ENCODE data around the gene RUFY1.
A peak's percentile ranks its signal among the peaks of the same experiment; 100 is the strongest.

Gene RUFY1

GRCh38 chr5:179620293-179620692 is 69.9 kb downstream of the RUFY1 start:
- TF ChIP-seq REST (IDR thresholded peaks at IDR 0.05; ENCODE audit: low read depth): no peak
- peak; percentile 53; the same call in 1 of the 2 replicates for TF ChIP-seq USF1 (IDR thresholded peaks at IDR 0.05)
- no peak for TF ChIP-seq CEBPB (IDR thresholded peaks at IDR 0.05)

GRCh38 chr5:179620703-179621350 is 70.5 kb downstream of the RUFY1 start:
- TF ChIP-seq CREB1 (IDR thresholded peaks at IDR 0.05; ENCODE audit: low read depth) (no peak), MAX (IDR thresholded peaks at IDR 0.05) (no peak), TEAD4 (IDR thresholded peaks at IDR 0.05) (no peak), USF1 (IDR thresholded peaks at IDR 0.05) (no peak), YY1 (IDR thresholded peaks at IDR 0.05; ENCODE audit: low read depth) (no peak), TCF12 (IDR thresholded peaks at IDR 0.05; ENCODE audit: low read depth) (no peak), ZBTB7A (IDR thresholded peaks at IDR 0.05; ENCODE audit: low read depth) (no peak), CEBPB (IDR thresholded peaks at IDR 0.05) (no peak), RAD21 (IDR thresholded peaks at IDR 0.05; ENCODE audit: low read depth) (no peak), EGR1 (IDR thresholded peaks at IDR 0.05) (no peak), FOXM1 (IDR thresholded peaks at IDR 0.05; ENCODE audit: borderline replicate concordance, low read depth) (no peak), TAF1 (IDR thresholded peaks at IDR 0.05; ENCODE audit: low read depth) (no peak), NFIC (IDR thresholded peaks at IDR 0.05) (no peak), REST (IDR thresholded peaks at IDR 0.05; ENCODE audit: low read depth) (no peak), EP300 (IDR thresholded peaks at IDR 0.05; ENCODE audit: borderline replicate concordance) (no peak)

- TF ChIP-seq TAF1 (IDR thresholded peaks at IDR 0.05; ENCODE audit: low read depth) (no peak), NFIC (IDR thresholded peaks at IDR 0.05) (no peak), FOXM1 (IDR thresholded peaks at IDR 0.05; ENCODE audit: borderline replicate concordance, low read depth) (no peak), CREB1 (IDR thresholded peaks at IDR 0.05; ENCODE audit: low read depth) (no peak), TEAD4 (IDR thresholded peaks at IDR 0.05) (no peak), RAD21 (IDR thresholded peaks at IDR 0.05; ENCODE audit: low read depth) (no peak), EGR1 (IDR thresholded peaks at IDR 0.05) (no peak), ZBTB7A (IDR thresholded peaks at IDR 0.05; ENCODE audit: low read depth) (no peak), EP300 (IDR thresholded peaks at IDR 0.05; ENCODE audit: borderline replicate concordance) (no peak), YY1 (IDR thresholded peaks at IDR 0.05; ENCODE audit: low read depth) (no peak), USF1 (IDR thresholded peaks at IDR 0.05) (no peak), REST (IDR thresholded peaks at IDR 0.05; ENCODE audit: low read depth) (no peak), MAX (IDR thresholded peaks at IDR 0.05) (no peak), CEBPB (IDR thresholded peaks at IDR 0.05) (no peak), TCF12 (IDR thresholded peaks at IDR 0.05; ENCODE audit: low read depth) (no peak)
Observed at GRCh38 chr5:179621551-179622214, 71.3 kb downstream of the RUFY1 start.
